Measurements from ENCODE around the gene RETNLB. TPM values are rescaled to one million over a fixed set of nuclear protein-coding genes. Genes with fewer than 3 reads are reported as not detected.

The RETNLB gene
- total RNA-seq, result not detected

GRCh38 chr3:108757404-108757982 is at the start of gene RETNLB:
RETNLB (minus strand) TSS chr3:108757410; CDS start chr3:108757185, 225 bp downstream.
- no peak for DNase-seq (ENCODE audit: low spot score)

GRCh38 chr3:108806316-108806715 is 49.1 kb upstream of the RETNLB start:
- no peak for DNase-seq (ENCODE audit: low spot score)

- DNase-seq (ENCODE audit: low spot score), result no peak
Observed at GRCh38 chr3:108804966-108805365, 47.8 kb upstream of the RETNLB start.

GRCh38 chr3:108804437-108804836 is 47.2 kb upstream of the RETNLB start:
- no peak for DNase-seq (ENCODE audit: low spot score)

GRCh38 chr3:108791473-108791872 is 34.3 kb upstream of the RETNLB start:
- no peak for DNase-seq (ENCODE audit: low spot score)

GRCh38 chr3:108780235-108780634 is 23.0 kb upstream of the RETNLB start:
- no peak for DNase-seq (ENCODE audit: low spot score)

- DNase-seq (ENCODE audit: low spot score), result no peak
Observed at GRCh38 chr3:108779496-108779895, 22.3 kb upstream of the RETNLB start.

GRCh38 chr3:108775649-108776048 is 18.4 kb upstream of the RETNLB start:
- no peak for DNase-seq (ENCODE audit: low spot score)

- no peak for DNase-seq (ENCODE audit: low spot score)
Observed at GRCh38 chr3:108767253-108767652, 10.0 kb upstream of the RETNLB start.

GRCh38 chr3:108755686-108756085 is 1.5 kb downstream of the RETNLB start:
- no peak for DNase-seq (ENCODE audit: low spot score)

- no peak for DNase-seq (ENCODE audit: low spot score)
Observed at GRCh38 chr3:108744762-108745161, 12.4 kb downstream of the RETNLB start.

GRCh38 chr3:108742929-108743328 is 14.3 kb downstream of the RETNLB start:
- no peak for DNase-seq (ENCODE audit: low spot score)

GRCh38 chr3:108736821-108737220 is 20.4 kb downstream of the RETNLB start:
- DNase-seq (ENCODE audit: low spot score), result no peak

GRCh38 chr3:108728934-108729333 is 28.3 kb downstream of the RETNLB start:
- DNase-seq (ENCODE audit: low spot score), result no peak

GRCh38 chr3:108728105-108728504 is 29.1 kb downstream of the RETNLB start:
- no peak for DNase-seq (ENCODE audit: low spot score)

GRCh38 chr3:108724101-108724500 is 33.1 kb downstream of the RETNLB start:
- no peak for DNase-seq (ENCODE audit: low spot score)

- DNase-seq (ENCODE audit: low spot score), result no peak
Observed at GRCh38 chr3:108722724-108723123, 34.5 kb downstream of the RETNLB start.

- no peak for DNase-seq (ENCODE audit: low spot score)
Observed at GRCh38 chr3:108719178-108719806, 37.9 kb downstream of the RETNLB start.

- no peak for DNase-seq (ENCODE audit: low spot score)
Observed at GRCh38 chr3:108718454-108718853, 38.8 kb downstream of the RETNLB start.

GRCh38 chr3:108713816-108714215 is 43.4 kb downstream of the RETNLB start:
- no peak for DNase-seq (ENCODE audit: low spot score)

- no peak for DNase-seq (ENCODE audit: low spot score)
Observed at GRCh38 chr3:108713009-108713516, 44.1 kb downstream of the RETNLB start.

Data from ureter (tissue), 1 donor.